RCC 7860 (cell line): Measurements from ENCODE around the gene LAMC3.

Experiments
- DNase-seq: peaks from one replicate; pipeline ENCODE4 v3.0.0-alpha.2; 2015; ENCODE audit warnings: low spot score
- FAIRE-seq: peaks from 2 replicates; lab custom pipeline; 2012; peaks lifted over from hg19 to GRCh38; lab: Jason Lieb, UNC

Gene LAMC3

GRCh38 chr9:131008909-131009618 lies at the start of gene LAMC3:
Gene LAMC3, plus strand, starts transcription at chr9:131009174. Its CDS starts 41 bp downstream, at chr9:131009215.
- no peak for FAIRE-seq

GRCh38 chr9:130959809-130960334 lies 49.1 kb upstream of the LAMC3 start:
- FAIRE-seq: no peak
- DNase-seq: no peak

More at GRCh38 chr9:131008909-131009618, at the start of gene LAMC3:
- DNase-seq: no peak

- FAIRE-seq (no peak), DNase-seq (no peak)
Observed at GRCh38 chr9:130960522-130961378, 48.2 kb upstream of the LAMC3 start.

GRCh38 chr9:130961511-130962300 lies 47.3 kb upstream of the LAMC3 start:
- DNase-seq: no peak
- FAIRE-seq: no peak

- DNase-seq: peak; percentile 92
- FAIRE-seq: peak; percentile 86
Observed at GRCh38 chr9:130962418-130963316, 46.3 kb upstream of the LAMC3 start.

- DNase-seq (no peak), FAIRE-seq (no peak)
Observed at GRCh38 chr9:130963337-130963908, 45.6 kb upstream of the LAMC3 start.

GRCh38 chr9:130963916-130964315 lies 45.1 kb upstream of the LAMC3 start:
- DNase-seq (no peak), FAIRE-seq (no peak)

GRCh38 chr9:130965680-130966079 lies 43.3 kb upstream of the LAMC3 start:
- DNase-seq (no peak), FAIRE-seq (no peak)

- DNase-seq: no peak
- FAIRE-seq: no peak
Observed at GRCh38 chr9:130970052-130970451, 38.9 kb upstream of the LAMC3 start.

- DNase-seq (no peak), FAIRE-seq (no peak)
Observed at GRCh38 chr9:130970855-130971254, 38.1 kb upstream of the LAMC3 start.

- DNase-seq (no peak), FAIRE-seq (no peak)
Observed at GRCh38 chr9:130971294-130971849, 37.6 kb upstream of the LAMC3 start.

GRCh38 chr9:130972277-130972956 lies 36.6 kb upstream of the LAMC3 start:
- FAIRE-seq (no peak), DNase-seq (no peak)

GRCh38 chr9:130972957-130973685 lies 35.9 kb upstream of the LAMC3 start:
- FAIRE-seq (no peak), DNase-seq (no peak)

- no peak for DNase-seq
- FAIRE-seq: no peak
Observed at GRCh38 chr9:130973686-130974281, 35.2 kb upstream of the LAMC3 start.

GRCh38 chr9:130974697-130975096 lies 34.3 kb upstream of the LAMC3 start:
- no peak for DNase-seq
- FAIRE-seq: no peak

GRCh38 chr9:130975156-130975555 lies 33.8 kb upstream of the LAMC3 start:
- DNase-seq: no peak
- no peak for FAIRE-seq

- DNase-seq (no peak), FAIRE-seq (no peak)
Observed at GRCh38 chr9:130975932-130976841, 32.8 kb upstream of the LAMC3 start.
